HG03175 (cell line): ENCODE measurements around the gene ANO2.
"Not testable (repeated sequence)": the region's sequence is repeated elsewhere in the genome, so short reads cannot be mapped to it uniquely, and the experiment has no call there.

Experiments
- ATAC-seq: cut with Tn5 transposase; IDR thresholded peaks from one replicate; pipeline ENCODE4 v1.9.1; 2021; ENCODE audit warnings: mild to moderate bottlenecking, moderate library complexity; ENCODE audit not compliant: unreplicated experiment

ANO2 gene

DNA sequence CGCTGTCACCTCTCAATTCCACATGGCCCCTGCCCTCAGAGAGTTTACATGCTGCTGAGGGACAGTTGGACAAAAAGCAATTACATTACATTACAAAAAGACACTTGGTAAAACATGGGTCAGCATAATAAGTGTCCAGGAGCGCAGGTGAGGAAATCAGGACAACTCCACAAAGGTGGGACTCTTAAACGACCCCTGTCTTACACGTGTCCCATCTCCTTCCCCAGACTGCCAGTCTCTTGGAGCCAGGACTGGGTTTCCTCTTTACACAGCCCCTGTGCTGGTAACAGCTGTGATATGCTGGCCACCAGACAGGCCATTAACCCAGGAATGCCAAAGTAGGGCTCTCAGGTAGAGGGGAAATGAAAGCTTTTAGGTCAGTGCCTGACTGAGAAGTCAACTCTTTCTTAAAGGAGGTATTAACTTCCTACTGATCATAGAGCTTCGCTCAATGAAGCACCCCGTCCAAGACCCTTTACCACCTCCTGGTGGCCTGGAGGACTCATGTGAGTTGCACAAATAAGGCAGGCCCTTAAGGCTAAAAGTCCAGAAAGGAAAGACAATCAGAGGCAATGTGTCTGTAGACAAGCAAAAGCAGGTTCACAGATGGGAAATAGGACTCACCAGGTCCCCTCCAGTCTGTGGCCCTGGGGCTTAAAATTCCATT lies 55.5 kb downstream of the ANO2 start:
- no peak for ATAC-seq

DNA sequence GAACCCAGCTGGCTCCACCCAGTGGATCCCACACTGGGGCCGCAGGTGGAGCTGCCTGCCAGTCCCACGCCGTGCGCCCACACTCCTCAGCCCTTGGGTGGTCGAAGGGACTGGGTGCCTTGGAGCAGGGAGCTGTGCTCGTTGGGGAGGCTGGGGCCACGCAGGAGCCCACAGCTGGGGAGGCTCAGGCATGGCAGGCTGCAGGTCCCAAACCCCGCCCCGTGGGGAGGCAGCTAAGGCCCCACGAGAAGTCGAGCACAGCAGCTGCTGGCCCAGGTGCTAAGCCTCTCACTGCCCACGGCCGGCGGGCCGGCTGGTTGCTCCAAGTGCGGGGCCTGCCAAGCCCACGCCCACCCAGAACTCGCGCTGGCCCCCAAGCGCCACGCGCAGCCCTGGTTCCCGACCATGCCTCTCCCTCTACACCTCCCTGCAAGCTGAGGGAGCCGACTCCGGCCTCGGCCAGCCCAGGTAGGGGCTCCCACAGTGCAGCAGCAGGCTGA lies 56.2 kb downstream of the ANO2 start:
- ATAC-seq = no peak

DNA sequence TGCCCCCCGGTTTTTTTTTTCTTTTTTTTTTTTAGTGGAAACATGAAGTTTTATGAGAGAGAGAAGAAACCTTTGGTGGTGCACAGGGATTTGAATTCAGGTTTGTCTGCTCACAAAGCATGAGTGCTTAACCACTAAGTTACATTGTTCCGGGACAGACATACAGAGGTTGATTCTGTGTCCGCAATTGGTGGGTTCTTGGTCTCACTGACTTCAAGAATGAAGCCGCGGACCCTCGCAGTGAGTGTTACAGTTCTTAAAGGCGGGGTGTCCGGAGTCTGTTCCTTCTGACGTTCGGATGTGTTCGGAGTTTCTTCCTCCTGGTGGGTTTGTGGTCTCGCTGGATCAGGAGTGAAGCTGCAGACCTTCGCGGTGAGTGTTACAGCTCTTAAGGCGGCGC lies 57.2 kb downstream of the ANO2 start:
- not testable (repeated sequence) for ATAC-seq

DNA sequence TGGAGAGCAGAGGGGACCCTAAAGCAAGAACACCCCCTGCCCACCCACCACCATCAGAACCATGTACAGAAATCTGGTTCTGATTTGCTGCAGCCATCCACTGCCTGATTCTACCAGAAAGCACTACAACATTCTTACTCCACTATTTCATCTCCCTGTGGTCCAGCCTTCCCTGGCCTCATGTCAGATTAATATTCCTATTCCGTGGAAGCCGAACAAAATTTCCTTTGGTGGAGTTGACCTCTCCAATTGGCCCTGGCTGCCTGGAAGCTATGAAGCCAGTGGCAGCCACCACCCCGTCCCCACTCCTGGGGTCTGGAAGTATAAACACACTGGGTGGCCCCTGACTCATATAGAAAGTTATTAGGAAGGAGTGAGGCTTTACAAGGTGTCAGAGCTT lies 60.2 kb downstream of the ANO2 start:
- ATAC-seq = no peak

DNA sequence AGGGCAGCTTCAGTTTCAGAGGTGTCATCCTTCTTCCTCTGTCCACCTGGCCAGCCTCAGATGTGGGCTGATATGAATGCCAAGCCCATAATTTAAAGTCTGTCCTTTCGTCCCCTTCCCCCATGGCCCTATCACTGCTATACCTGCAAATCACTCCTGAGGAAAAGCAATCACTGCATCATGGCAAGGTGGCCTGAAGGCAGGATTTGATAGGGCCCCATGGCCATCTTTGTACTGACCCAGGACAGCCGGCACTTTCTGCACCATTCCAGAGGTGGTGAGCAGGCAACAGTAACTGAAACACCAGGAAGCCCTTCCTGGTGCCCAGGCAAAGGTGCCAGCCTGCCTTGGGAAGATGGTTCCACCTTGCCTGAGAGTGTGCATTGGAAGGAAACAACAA lies 60.8 kb downstream of the ANO2 start:
- ATAC-seq = no peak

DNA sequence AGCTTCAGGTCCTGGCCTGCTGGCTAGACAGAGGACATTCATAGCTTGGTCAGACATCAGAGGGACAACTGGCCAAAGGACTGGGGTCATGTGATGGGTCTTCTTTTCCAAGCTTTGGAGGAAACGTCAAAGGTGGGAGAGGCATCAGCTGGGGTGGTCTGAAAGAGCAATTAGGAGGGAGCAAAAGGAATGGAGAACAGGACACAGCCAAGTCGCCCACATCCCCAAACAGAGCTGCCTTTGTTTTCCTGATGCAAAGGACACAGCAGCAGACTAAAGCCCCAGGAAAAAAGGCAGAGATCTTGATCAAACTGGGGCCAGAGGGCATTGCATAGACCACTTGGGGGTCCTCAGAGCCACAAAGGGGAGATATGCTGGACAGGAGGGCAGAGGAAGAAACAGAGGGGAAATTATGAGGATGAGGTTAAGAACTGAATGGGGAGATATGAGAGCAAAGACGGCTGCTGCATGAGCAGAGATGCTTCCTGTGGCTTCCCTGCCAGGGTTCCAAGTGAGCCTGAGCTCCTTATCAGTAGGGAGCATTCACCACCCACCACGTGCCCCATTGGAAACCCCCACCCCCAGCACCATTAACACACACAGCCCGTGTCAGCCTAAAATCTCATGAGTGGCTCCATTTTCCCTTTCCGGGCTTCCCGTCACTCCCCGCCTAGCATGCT lies 62.4 kb downstream of the ANO2 start:
- no peak for ATAC-seq

DNA sequence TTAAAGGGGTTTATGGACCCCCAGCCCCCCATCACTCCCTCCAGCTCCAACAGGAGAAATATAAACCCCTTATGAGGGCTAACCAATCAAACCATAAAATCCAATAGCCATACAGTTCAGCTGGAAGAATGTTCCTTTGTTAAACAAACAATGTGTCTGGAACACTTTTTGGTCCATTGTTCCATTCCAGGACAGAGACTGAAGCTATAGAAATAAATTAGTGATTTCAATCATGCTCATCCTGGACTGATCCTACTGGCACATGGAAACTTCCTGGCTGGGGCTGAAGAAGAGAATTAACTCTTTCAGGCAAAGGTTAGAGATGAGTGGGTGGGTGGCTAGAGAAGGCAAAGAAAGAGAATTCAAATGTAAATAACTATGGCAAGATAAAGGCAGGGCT lies 63.4 kb downstream of the ANO2 start:
- no peak for ATAC-seq

DNA sequence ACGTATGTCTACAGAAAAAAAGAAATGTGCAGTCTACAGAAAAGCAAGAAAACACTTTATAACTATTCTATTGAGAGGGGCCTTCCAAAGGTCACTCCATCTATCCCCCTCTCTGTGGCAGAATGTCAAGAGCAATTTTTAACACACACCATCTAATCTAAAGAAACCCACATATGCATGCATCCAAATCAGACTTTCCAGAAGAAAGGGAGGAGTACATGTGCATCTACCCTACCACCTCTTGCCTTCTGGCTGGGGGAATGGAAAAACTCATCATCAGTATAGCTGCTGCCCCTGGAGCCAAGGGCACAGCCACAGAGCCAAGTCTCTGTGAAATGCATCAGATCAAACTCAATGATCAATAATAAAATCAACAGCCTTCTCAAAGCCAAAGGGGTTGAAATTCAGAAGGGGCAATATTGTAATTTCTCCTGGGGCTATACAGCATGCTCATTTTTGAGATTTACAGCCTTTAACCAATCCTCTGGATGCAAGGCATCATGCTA lies 63.9 kb downstream of the ANO2 start:
- no peak for ATAC-seq

DNA sequence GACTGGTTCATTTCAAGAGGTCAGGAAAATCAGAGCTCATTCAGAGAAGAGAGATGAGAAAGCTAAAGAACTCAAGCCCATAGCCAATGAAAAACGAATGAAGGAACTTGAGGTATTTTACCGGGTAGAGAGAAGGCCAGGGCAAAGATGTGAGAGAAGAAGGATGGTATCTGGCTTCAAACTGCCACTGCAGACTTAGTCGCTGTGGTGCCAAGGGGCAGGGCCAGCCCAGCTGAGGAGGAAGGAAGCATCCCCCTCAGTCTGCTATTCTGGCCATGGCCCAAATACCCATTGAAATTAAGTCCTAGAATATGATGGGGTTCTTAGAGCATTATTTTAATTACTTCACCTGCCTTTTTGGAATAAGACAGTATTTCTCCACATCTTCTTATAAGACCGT lies 69.2 kb downstream of the ANO2 start:
- ATAC-seq = no peak

DNA sequence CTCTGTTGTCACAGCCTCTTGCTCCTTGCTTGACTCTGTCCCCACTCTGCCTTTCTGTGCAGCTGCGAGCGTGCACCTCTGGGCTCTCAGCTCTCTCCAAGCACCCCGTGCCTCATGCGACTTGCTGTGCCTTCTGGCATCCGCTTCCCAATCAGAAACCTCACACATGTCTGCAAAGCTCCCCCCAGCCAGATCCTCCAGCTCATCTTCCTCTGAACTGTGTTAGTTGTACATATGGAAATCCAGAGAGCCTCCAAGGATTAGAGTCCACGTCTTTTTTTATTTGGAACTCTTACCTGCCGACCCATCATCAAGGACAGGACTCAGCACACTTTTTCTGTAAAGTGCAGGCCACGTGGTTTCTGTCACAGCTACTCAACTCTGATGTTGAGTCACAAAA lies 70.5 kb downstream of the ANO2 start:
- ATAC-seq = no peak

DNA sequence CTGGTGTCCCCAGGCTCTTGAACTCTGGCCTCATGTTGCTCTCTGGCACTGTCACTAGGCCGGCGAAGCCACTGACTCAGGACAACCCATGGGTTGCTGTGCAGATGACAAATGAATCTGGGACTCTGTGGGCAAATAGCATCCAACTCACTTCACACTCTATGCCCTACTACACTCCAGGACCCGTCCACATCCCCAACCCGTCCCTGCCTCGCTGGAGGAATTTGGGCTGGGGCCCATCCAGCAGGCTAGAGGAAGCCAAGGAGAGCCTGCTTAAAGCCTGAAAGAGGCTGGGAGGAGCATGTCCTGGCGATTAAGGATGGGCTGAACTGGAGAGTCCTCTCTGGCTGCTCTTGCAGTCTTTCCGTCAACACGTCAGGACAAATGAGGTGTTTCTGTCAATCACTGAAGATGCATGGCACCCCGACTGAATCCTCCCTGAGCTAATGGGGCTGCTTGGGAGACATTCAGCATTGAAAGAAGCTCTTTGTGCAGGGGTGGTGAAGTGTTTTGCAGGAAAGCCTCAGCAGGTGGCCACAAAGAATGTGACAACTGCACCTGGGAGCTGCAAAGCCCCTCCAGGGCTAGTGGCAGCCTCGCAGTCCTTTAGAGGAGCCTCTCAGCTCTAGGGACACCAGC lies 71.7 kb downstream of the ANO2 start:
- ATAC-seq = no peak

DNA sequence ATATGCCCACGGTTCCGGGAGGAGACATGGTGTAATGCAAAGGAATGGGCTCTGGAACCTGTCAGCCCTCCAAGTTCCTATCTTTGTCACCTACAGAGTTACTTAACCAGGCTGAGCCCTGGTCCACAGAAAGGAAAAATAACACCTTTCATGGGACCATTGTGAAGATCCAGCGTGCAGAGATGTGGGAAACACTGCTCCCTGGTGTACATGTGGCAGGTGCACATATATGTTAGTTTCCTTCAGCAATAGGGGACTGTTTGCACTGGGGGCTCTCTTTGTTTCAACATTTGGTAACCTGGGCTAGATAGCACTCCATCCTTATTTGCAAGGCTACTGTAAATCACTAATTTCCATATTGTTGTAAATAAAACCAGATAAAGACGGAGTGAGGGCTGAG lies 72.3 kb downstream of the ANO2 start:
- ATAC-seq = no peak

DNA sequence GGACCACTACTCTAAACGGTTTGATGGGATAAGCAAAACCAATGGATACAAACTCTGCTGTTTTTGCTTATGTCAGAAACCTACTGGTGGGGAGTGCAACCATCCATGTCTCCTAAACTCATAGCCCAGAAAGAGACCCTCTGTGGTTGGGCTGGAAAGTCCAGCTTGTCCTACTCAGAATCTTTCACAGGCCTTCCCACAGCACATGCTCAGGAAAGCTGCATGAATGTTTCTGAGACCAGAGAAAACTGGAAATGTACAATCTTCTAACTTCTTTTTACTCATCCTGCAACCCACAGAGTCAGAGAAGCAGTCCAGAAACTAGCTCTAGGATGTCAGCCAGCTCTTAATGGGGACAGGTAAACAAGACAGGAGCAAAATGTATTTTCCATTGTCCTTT lies 73.3 kb downstream of the ANO2 start:
- ATAC-seq = no peak

DNA sequence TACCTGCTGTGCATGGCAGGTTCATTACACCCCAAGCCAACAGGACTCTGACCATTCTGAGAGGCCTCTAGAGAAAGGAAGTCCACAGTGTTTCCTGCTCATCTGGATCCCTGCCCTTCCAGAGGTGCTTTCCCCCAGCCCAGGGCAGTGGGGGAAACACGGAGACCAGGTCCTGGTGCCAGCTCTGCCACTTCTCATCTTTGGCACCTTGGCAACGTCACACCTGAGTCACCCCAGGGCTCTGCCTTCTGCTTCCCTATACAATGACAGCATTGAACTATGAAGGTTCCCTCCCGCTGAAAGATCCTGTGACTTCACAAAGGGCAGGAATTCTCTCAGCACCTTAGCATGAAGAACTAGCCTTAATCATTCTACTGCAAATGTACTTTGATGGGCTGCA lies 74.9 kb downstream of the ANO2 start:
- ATAC-seq = no peak

DNA sequence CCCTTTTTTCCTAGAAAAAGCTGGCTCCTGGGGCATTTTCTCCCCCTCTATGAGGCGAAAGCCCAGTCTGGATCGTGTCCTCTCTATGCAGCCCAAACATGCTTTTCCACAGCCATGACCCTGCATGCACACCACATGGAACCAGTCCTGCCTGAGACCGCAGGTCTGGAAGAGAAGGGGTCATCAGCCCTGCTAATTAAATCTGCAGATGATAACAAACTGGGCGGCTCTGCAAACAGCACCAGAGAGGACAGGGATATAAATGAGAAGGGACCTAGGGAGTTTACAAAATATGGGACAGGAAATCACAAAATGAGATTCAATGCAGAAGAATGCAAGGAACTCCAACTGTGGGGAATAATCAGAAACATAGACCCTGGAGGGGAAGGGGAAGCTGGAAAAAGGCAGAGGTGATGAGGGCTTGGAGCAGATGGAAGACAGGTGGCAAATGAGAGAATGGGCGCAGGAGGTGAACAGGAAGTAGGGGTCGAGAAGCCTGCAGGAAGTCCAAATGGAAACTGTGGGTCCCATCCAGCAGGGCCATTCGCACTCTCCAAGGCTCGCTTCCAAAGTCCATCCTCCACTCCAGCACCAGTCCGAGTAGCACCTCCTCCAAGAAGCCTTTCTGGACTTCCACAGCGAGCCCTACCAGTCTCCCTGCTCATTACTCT lies 76.3 kb downstream of the ANO2 start:
- ATAC-seq = no peak

DNA sequence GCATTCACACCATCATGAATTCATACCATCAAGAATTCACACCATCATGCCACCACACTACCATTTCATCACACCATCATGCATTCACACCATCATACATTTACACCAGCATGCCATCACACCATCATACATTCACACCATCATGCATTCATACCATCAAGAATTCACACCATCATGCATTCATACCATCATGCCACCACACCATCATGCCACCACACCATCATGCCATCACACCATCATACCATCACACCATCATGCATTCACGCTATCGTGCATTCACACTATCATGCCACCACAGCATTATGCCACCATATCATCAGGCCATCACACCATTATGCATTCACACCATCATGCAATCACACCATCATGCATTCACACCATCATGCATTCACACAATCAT lies 79.7 kb downstream of the ANO2 start:
- ATAC-seq = no peak

DNA sequence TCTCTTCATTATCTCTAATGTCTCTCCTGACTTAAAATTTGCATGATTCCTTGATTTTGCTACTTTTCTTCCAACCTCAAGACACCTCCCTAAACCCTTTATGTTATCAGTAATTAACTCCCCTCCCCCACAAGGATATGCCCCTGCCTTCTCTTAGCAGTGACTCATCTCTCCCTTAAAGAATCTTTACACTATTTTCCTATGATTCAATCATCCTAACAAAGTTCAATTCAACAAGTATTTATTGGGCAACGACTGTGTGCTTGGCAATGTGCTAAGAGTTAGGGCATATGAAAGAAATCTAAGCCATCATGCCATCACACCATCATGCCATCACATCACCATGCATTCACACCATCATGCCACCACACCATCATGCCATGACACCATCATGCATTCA lies 80.1 kb downstream of the ANO2 start:
- ATAC-seq = no peak

DNA sequence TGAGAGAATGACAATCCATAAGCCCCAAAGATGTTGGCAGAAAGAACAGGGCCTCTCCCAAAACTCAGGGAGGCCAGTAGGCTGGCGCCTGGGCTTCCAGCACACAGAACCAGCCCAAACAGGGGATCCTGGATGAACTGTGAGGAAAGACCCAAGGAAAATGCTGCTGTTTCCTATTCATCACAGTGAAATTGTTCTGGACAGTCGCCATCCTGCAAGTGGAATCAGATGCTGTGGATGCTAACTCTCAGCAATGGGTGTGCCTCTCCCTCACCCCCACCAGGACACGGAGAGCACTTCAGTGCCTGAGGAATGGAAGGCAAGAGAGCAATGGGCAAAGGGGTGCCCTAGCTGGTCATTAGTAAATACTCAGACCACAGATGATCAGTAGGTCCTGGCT lies 80.8 kb downstream of the ANO2 start:
- ATAC-seq = no peak

DNA sequence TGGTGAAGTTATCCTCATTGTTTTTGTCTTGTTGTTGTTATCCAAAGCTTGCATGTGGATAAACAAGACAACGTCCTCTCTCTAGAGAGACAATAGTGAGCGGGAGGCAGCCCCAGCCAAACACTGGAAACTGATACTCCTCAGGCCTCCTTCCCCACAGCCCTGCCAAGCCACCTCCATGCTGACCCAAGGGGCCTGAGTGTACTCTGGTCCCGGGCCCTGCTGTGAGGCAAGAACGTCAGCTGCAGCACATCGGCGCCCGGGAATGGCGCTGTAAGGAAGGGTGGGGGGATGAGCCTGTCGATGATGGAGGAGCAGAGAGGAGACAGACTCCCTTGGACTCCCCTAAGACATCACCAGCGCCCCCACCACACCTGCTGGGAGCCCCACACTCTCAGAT lies 83.6 kb downstream of the ANO2 start:
- ATAC-seq = no peak

DNA sequence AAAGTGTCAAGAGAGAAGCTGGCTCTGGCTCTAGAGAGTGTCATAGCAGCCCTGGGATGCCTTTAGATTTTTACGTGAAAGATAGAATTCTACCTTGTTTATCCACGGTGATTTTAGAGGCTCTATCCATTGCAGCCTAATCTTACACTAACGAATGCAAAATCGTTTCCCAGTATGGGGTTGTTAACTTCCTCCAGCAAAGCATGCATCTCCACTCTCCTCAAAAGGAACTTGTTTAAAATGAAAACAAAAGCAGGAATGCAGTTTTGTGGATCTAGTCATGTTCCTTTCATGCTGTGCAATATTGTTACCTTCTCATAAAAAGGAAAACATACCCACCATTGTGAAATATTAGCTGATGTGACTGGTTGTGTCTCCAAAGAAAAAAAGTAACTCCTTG lies 88.4 kb downstream of the ANO2 start:
- ATAC-seq = no peak

DNA sequence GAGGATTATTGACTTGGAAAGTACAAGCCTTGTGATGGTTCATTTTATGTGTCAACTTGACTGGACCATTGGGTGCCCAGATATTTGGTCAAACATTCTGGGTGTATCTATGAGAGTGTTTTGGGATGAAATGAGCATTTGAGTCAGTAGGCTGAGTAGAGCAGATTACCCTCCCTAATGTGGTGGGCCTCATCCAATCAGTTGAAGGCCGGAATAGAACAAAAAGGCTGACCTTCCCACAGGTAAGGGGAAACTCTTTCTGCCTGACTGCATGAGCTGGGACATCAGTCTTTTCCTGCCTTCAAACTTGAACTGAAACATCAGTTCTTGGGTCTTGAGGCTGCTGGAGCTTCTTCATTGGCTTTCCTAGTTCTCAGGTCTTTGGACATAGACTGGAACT lies 98.1 kb downstream of the ANO2 start:
- no peak for ATAC-seq

DNA sequence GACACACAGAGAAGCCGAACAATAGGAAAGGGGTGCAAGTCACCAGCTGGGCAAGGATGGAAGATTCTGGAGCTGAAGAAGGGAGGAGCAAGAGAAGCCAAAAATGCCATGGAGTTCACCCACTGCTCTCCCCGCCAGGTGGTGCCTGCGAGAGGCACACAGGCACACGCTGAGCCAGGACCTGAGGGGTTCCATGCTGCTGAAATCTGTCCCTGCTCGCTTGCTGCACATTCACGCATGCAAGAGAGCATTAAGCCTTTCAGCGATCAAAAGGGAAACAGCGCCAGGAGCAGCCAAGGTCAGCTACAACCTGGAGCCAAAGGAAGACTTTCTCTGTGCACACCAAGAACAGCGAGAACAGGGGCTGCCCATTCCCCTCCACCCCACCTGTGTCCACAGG lies 104.1 kb downstream of the ANO2 start:
- ATAC-seq = no peak
